HepG2 (cell line): Measurements from ENCODE around the gene SLC22A15. TPM values are rescaled to one million over a fixed set of nuclear protein-coding genes. Genes with fewer than 3 reads are reported as not detected.

ENCODE experiments used
- ATAC-seq: fragments of 200-7000 bp; cut with Tn5 transposase; 3 replicates; pipeline ENCODE4 v1.9.1; 2020; ENCODE audit warnings: mild to moderate bottlenecking, moderate library complexity
- BruUV-seq: library from RNA; stranded (reverse); fragments of 400-500 nt; replicated peaks from 2 replicates; lab custom pipeline; 2021; lab: Mats Ljungman, UMichigan
- CTCF ChIA-PET: fragments of 300-600 bp; formaldehyde crosslinking; extraction: SDS; loops from one replicate; lab custom pipeline; 2021; ENCODE audit warnings: low total read pairs, inconsistent platforms, low intra/inter-chr PET ratio; lab: Yijun Ruan, JAX
- POLR2A ChIA-PET: fragments of 350-600 bp; sonication (Branson Sonifier 250); formaldehyde crosslinking; loops from one replicate; lab custom pipeline; 2020; ENCODE audit warnings: antibody characterized with exemption, inconsistent platforms; lab: Yijun Ruan, JAX
- DNase-seq: peaks from one replicate; pipeline ENCODE4 v3.0.0-alpha.2; 2015; ENCODE audit warnings: low spot score
- FAIRE-seq: peaks from 3 replicates; lab custom pipeline; 2011; peaks lifted over from hg19 to GRCh38; lab: Jason Lieb, UNC
- H2AFZ ChIP-seq: one replicate; pipeline ENCODE4 v1.6.1; 2011; ENCODE audit warnings: low read length, inconsistent platforms
- H3K27ac ChIP-seq: fragments of 300-600 bp; 3 replicates; pipeline ENCODE4 v1.8.0; 2011; ENCODE audit warnings: mixed run types, mild to moderate bottlenecking, mixed read lengths, low read length, inconsistent platforms; ENCODE audit not compliant: insufficient read depth; ENCODE audit errors: extremely low read length
- H3K27me3 ChIP-seq, 2 experiments: fragments of 200-600 bp in 1 of 2; 2 replicates in 1 of 2; 3 replicates in 1 of 2; pipeline versions ENCODE4 v1.6.0 to v1.8.0; 2011; ENCODE audit warnings: low read length in 2 of 2, mild to moderate bottlenecking in 2 of 2, moderate library complexity in 2 of 2, inconsistent platforms in 1 of 2; ENCODE audit not compliant: insufficient read depth in 2 of 2, control insufficient read depth in 1 of 2
- H3K36me3 ChIP-seq, 2 experiments: fragments of 200-600 bp in 1 of 2; replicated peaks in 1 of 2; 2 replicates in 1 of 2; 3 replicates in 1 of 2; pipeline versions ENCODE4 v1.5.1 to v1.8.0; 2011; ENCODE audit warnings: low read length in 2 of 2, inconsistent platforms in 1 of 2; ENCODE audit not compliant: insufficient read depth in 2 of 2, control insufficient read depth in 1 of 2
- H3K4me1 ChIP-seq: 2 replicates; pipeline ENCODE4 v1.5.1; 2012; ENCODE audit warnings: low read length, inconsistent platforms; ENCODE audit not compliant: insufficient read depth
- H3K4me2 ChIP-seq: 2 replicates; pipeline ENCODE4 v1.6.0; 2011; ENCODE audit warnings: low read depth, low read length, inconsistent platforms
- H3K4me3 ChIP-seq, 3 experiments: fragments of 200-600 bp in 1 of 3; sonication (generic), shearing (Covaris generic) in 1 of 3; replicated peaks in 1 of 3; 2 replicates each; pipeline ENCODE4 v1.5.1; 2011 to 2016; ENCODE audit warnings: low read length in 3 of 3, inconsistent platforms in 2 of 3, low read depth in 2 of 3, mild to moderate bottlenecking in 2 of 3, control low read depth in 1 of 3, mixed read lengths in 1 of 3; ENCODE audit not compliant: insufficient read depth in 1 of 3
- H3K79me2 ChIP-seq: one replicate; pipeline ENCODE4 v1.6.1; 2011; ENCODE audit warnings: low read length, inconsistent platforms; ENCODE audit not compliant: insufficient read depth
- H3K9ac ChIP-seq: 2 replicates; pipeline ENCODE4 v1.6.0; 2011; ENCODE audit warnings: mild to moderate bottlenecking, low read depth, low read length, inconsistent platforms; ENCODE audit not compliant: insufficient read depth
- H3K9me3 ChIP-seq: 2 replicates; pipeline ENCODE4 v1.5.1; 2012; ENCODE audit warnings: mild to moderate bottlenecking, low read length
- H4K20me1 ChIP-seq: 2 replicates; pipeline ENCODE4 v1.6.0; 2011; ENCODE audit warnings: inconsistent platforms, mild to moderate bottlenecking, low read length, moderate library complexity; ENCODE audit not compliant: insufficient read depth
- ARNT2 ChIP-seq: sonication (generic); formaldehyde crosslinking; IDR thresholded peaks from 2 replicates; pipeline ENCODE4 v1.8.0; 2022; ENCODE audit warnings: mild to moderate bottlenecking, low read depth, missing genetic modification reagents, moderate library complexity
- CCAR2 ChIP-seq: fragments of 200-400 bp; formaldehyde crosslinking; optimal IDR thresholded peaks from 2 replicates; pipeline ENCODE3; 2018; ENCODE audit warnings: low read depth, mild to moderate bottlenecking, low read length, moderate library complexity
- PATZ1 ChIP-seq: sonication (generic); formaldehyde crosslinking; IDR thresholded peaks from 2 replicates; pipeline ENCODE4 v1.4.0; 2020; ENCODE audit warnings: missing genetic modification reagents
- PHF21A ChIP-seq: sonication (generic); formaldehyde crosslinking; IDR thresholded peaks from 2 replicates; pipeline ENCODE4 v1.5.0; 2020; ENCODE audit warnings: mild to moderate bottlenecking, missing genetic modification reagents
- THAP11 ChIP-seq: IDR thresholded peaks from 2 replicates; pipeline ENCODE4 v1.6.1; 2016; ENCODE audit warnings: missing biosample characterization, missing genetic modification reagents
- THYN1 ChIP-seq: sonication (generic); formaldehyde crosslinking; IDR thresholded peaks from 2 replicates; pipeline ENCODE4 v1.8.1; 2023; ENCODE audit warnings: low read depth, mild to moderate bottlenecking, moderate library complexity, missing genetic modification reagents, borderline replicate concordance
- ZNF343 ChIP-seq: sonication (generic); formaldehyde crosslinking; IDR thresholded peaks from 2 replicates; pipeline ENCODE4 v1.4.0; 2020; ENCODE audit warnings: mild to moderate bottlenecking, missing genetic modification reagents
- ZNF720 ChIP-seq: sonication (generic); formaldehyde crosslinking; IDR thresholded peaks from 2 replicates; pipeline ENCODE4 v1.4.0; 2020; ENCODE audit warnings: missing genetic modification reagents
- whole genome bisulfite sequencing: methylation state at CpG from one replicate; pipeline ENCODE4 v1.1.6; 2017; ENCODE audit warnings: low lambda C conversion rate; 5-methylcytosine and 5-hydroxymethylcytosine counted together
- in situ Hi-C: cut with HindIII; loops from 2 replicates; pipeline ENCODE4 v1.10.0; 2017; ENCODE audit warnings: low pct_unique_long_range_greater_than_20kb; ENCODE audit not compliant: extremely low pct_ligation_motif_present
- intact Hi-C: fragments of 100-400 bp; cut with micrococcal nuclease; formaldehyde crosslinking; loops from one replicate; pipeline ENCODE4 v1.10.0; 2022; ENCODE audit not compliant: unreplicated experiment
- polyA plus RNA-seq, 8 experiments: library from polyadenylated mRNA; depleted of rRNA in 3 of 8; stranded (reverse) in 7 of 8; unstranded in 1 of 8; fragments of >200 nt; fragmentation: Illumina TruSeq in 4 of 8; extraction: Trizol in 4 of 8; gene quantifications; 2 replicates each; pipeline versions ENCODE4 v1.2.1 to v1.2.3, GENCODE V29; 2011 to 2016; ENCODE audit warnings: low read depth in 4 of 8, missing spikeins in 1 of 8, mixed read lengths in 1 of 8; ENCODE audit not compliant: insufficient read depth in 1 of 8
- total RNA-seq, 5 experiments: library from RNA; depleted of rRNA; stranded (reverse); fragments of >200 nt; fragmentation: Illumina TruSeq; extraction: Trizol; gene quantifications; 2 replicates each; pipeline ENCODE4 v1.2.3, GENCODE V29; 2016; ENCODE audit warnings: low read depth in 1 of 5

Gene SLC22A15
- total and polyA plus RNA-seq, 2 of the 13 experiments (the other 11 are each of a cell fraction or from before 2014, with no cell fraction given), result 0.24 to 1.7 TPM

- CTCF ChIA-PET, result interaction anchor here (2.6 kb wide), 1 partner anchor 173 kb away, joined by 28 read pairs; no protein-coding TSS in a partner anchor
- no TSS peak for BruUV-seq
- Histone ChIP-seq H3K4me2 (no peak overlapping the region), H3K9ac (no peak overlapping the region), H3K4me3 (no peak overlapping the region), H3K36me3 (no peaks in the 10 kb centered on the region), H3K27me3 (peaks cover 0 to 19% of the 10 kb centered on the region in 2 experiments; a peak in 3 of 5 replicates), H3K79me2 (no peaks in the 10 kb centered on the region), H2AFZ (no peak overlapping the region), H4K20me1 (no peaks in the 10 kb centered on the region; the same call in 1 of the 2 replicates), H3K4me1 (peaks cover 25% of the 10 kb centered on the region), H3K27ac (no peak overlapping the region), H3K9me3 (no peaks in the 10 kb centered on the region)
- intact Hi-C loops, result no loop called here
- ATAC-seq, result no peak
- TF ChIP-seq THYN1 (CRISPR knock-in tag) (no peak), ZNF720 (CRISPR knock-in tag) (no peak), PHF21A (CRISPR knock-in tag) (no peak), CCAR2 (no peak), ZNF343 (CRISPR knock-in tag) (no peak), PATZ1 (no peak), THAP11 (CRISPR knock-in tag) (no peak), ARNT2 (CRISPR knock-in tag) (no peak)
- no peak for FAIRE-seq
- WGBS, result 41% methylated on average over 2 of the region's 2 CpGs
- in situ Hi-C loops, result loop anchor here (5.0 to 25.0 kb wide), 2 partner anchors 173 to 368 kb away; no protein-coding TSS in a partner anchor
- no peak for DNase-seq
- POLR2A ChIA-PET, result no interaction called here
Observed at GRCh38 chr1:115980156-115980555, 3.8 kb downstream of the SLC22A15 start.
